OCI-LY7 (cell line): ENCODE data around the gene GRID1.

Experiments
- CTCF ChIP-seq: fragments of 200-600 bp; sonication (generic); conservative IDR thresholded peaks from 2 replicates; pipeline ENCODE4 v1.5.1; 2014; ENCODE audit warnings: mild to moderate bottlenecking, antibody characterized with exemption, low read length, moderate library complexity, mixed read lengths
- EZH2phosphoT487 ChIP-seq: fragments of 200-600 bp; sonication (generic); IDR thresholded peaks from 2 replicates; pipeline ENCODE4 v1.6.1; 2018; ENCODE audit warnings: low read depth, borderline replicate concordance, mild to moderate bottlenecking, mixed run types, antibody characterized with exemption, low read length, moderate library complexity, mixed read lengths

- TF ChIP-seq CTCF, result no peak
- TF ChIP-seq EZH2phosphoT487, result no peak
These were observed 149.1 kb downstream of the GRID1 start for GRCh38 chr10:86217371-86218080.
